HEK293 (cell line): ENCODE results near the gene KANK4.
A peak's percentile ranks its signal among the peaks of the same experiment; 100 is the strongest.

ENCODE experiments used
- CTCF ChIA-PET: fragments of 350-600 bp; formaldehyde crosslinking; extraction: SDS; loops from one replicate; lab custom pipeline; 2021; ENCODE audit warnings: antibody characterized with exemption; lab: Yijun Ruan, JAX
- POLR2A ChIA-PET: fragments of 300-600 bp; formaldehyde crosslinking; extraction: SDS; loops from one replicate; lab custom pipeline; 2020; ENCODE audit warnings: antibody characterized with exemption, inconsistent platforms; lab: Yijun Ruan, JAX
- H3K27ac ChIP-seq: fragments of 200-500 bp; sonication (Bioruptor generic); 2 replicates; pipeline ENCODE4 v1.5.1; 2014; ENCODE audit warnings: low read depth, low read length, control low read depth, inconsistent platforms; ENCODE audit errors: extremely low read depth
- H3K36me3 ChIP-seq, 2 experiments: fragments of 200-500 bp in 1 of 2; sonication (Bioruptor generic) in 1 of 2; 1 replicate in 1 of 2; 2 replicates in 1 of 2; pipeline ENCODE4 v1.5.1; 2014 to 2017; ENCODE audit warnings: inconsistent platforms in 2 of 2, low read length in 2 of 2; ENCODE audit not compliant: control insufficient read depth in 2 of 2, insufficient read depth in 1 of 2
- H3K4me1 ChIP-seq: fragments of 200-500 bp; sonication (Bioruptor generic); 2 replicates; pipeline ENCODE4 v1.5.1; 2014; ENCODE audit warnings: mild to moderate bottlenecking, low read length, inconsistent platforms; ENCODE audit not compliant: control insufficient read depth, insufficient read depth
- H3K4me3 ChIP-seq: 2 replicates; pipeline ENCODE4 v1.5.1; 2011; ENCODE audit warnings: low read depth, mild to moderate bottlenecking, control low read depth, low read length, moderate library complexity
- H3K9me3 ChIP-seq: fragments of 200-500 bp; sonication (Bioruptor generic); 2 replicates; pipeline ENCODE4 v1.5.1; 2014; ENCODE audit warnings: low read depth, low read length, inconsistent platforms; ENCODE audit not compliant: control insufficient read depth, insufficient read depth
- EGR2 ChIP-seq: fragments of 450-650 bp; formaldehyde crosslinking; IDR thresholded peaks from 2 replicates; pipeline ENCODE4 v1.5.1; 2016; ENCODE audit warnings: low read depth, missing biosample characterization, missing genetic modification characterization
- GLI4 ChIP-seq: fragments of 450-650 bp; formaldehyde crosslinking; IDR thresholded peaks from 2 replicates; pipeline ENCODE4 v1.5.1; 2016; ENCODE audit warnings: missing biosample characterization, missing genetic modification characterization
- OSR2 ChIP-seq: fragments of 450-650 bp; formaldehyde crosslinking; IDR thresholded peaks from 2 replicates; pipeline ENCODE4 v1.5.1; 2016; ENCODE audit warnings: missing biosample characterization, missing genetic modification characterization
- RBAK ChIP-seq: fragments of 450-650 bp; formaldehyde crosslinking; IDR thresholded peaks from 2 replicates; pipeline ENCODE4 v1.5.1; 2016; ENCODE audit warnings: missing biosample characterization, missing genetic modification characterization
- REPIN1 ChIP-seq: fragments of 450-650 bp; formaldehyde crosslinking; IDR thresholded peaks from 2 replicates; pipeline ENCODE4 v1.5.1; 2017; ENCODE audit warnings: missing biosample characterization, missing genetic modification characterization, low read depth
- ZBTB17 ChIP-seq: fragments of 450-650 bp; formaldehyde crosslinking; IDR thresholded peaks from 2 replicates; pipeline ENCODE4 v1.5.1; 2016; ENCODE audit warnings: missing biosample characterization, missing genetic modification characterization
- ZBTB7A ChIP-seq: fragments of 450-650 bp; formaldehyde crosslinking; IDR thresholded peaks from 2 replicates; pipeline ENCODE4 v1.5.1; 2016; ENCODE audit warnings: low read depth, missing biosample characterization, missing genetic modification characterization
- ZFHX2 ChIP-seq: fragments of 450-650 bp; formaldehyde crosslinking; conservative IDR thresholded peaks from 2 replicates; pipeline ENCODE4 v1.5.1; 2016; ENCODE audit warnings: missing biosample characterization, missing genetic modification characterization
- ZFP37 ChIP-seq: fragments of 450-650 bp; formaldehyde crosslinking; IDR thresholded peaks from 2 replicates; pipeline ENCODE4 v1.5.1; 2016; ENCODE audit warnings: missing biosample characterization, missing genetic modification characterization
- ZNF133 ChIP-seq: fragments of 450-650 bp; formaldehyde crosslinking; IDR thresholded peaks from 2 replicates; pipeline ENCODE4 v1.5.1; 2016; ENCODE audit warnings: missing biosample characterization, missing genetic modification characterization
- ZNF138 ChIP-seq: fragments of 450-650 bp; formaldehyde crosslinking; IDR thresholded peaks from 2 replicates; pipeline ENCODE4 v1.5.1; 2016; ENCODE audit warnings: missing biosample characterization, missing genetic modification characterization, borderline replicate concordance
- ZNF211 ChIP-seq: fragments of 450-650 bp; formaldehyde crosslinking; IDR thresholded peaks from 2 replicates; pipeline ENCODE4 v1.5.1; 2016; ENCODE audit warnings: low read depth, missing biosample characterization, missing genetic modification characterization
- ZNF23 ChIP-seq: fragments of 450-650 bp; formaldehyde crosslinking; IDR thresholded peaks from 2 replicates; pipeline ENCODE4 v1.5.1; 2016; ENCODE audit warnings: missing biosample characterization, missing genetic modification characterization, borderline replicate concordance
- ZNF366 ChIP-seq: fragments of 450-650 bp; formaldehyde crosslinking; conservative IDR thresholded peaks from 2 replicates; pipeline ENCODE4 v1.5.1; 2016; ENCODE audit warnings: missing biosample characterization, missing genetic modification characterization
- ZNF423 ChIP-seq: fragments of 450-650 bp; formaldehyde crosslinking; IDR thresholded peaks from 2 replicates; pipeline ENCODE4 v1.5.1; 2016; ENCODE audit warnings: missing biosample characterization, missing genetic modification characterization
- ZNF501 ChIP-seq: fragments of 450-650 bp; formaldehyde crosslinking; IDR thresholded peaks from 2 replicates; pipeline ENCODE4 v1.5.1; 2016; ENCODE audit warnings: missing biosample characterization, missing genetic modification characterization
- ZNF544 ChIP-seq: fragments of 450-650 bp; formaldehyde crosslinking; IDR thresholded peaks from 2 replicates; pipeline ENCODE4 v1.5.0; 2017; ENCODE audit warnings: missing biosample characterization, missing genetic modification characterization
- ZNF560 ChIP-seq: fragments of 450-650 bp; formaldehyde crosslinking; IDR thresholded peaks from 2 replicates; pipeline ENCODE4 v1.5.1; 2017; ENCODE audit warnings: missing biosample characterization, missing genetic modification characterization, borderline replicate concordance
- ZNF626 ChIP-seq: fragments of 450-650 bp; sonication (Bioruptor Pico); formaldehyde crosslinking; IDR thresholded peaks from 2 replicates; pipeline ENCODE4 v1.5.1; 2018; ENCODE audit warnings: missing biosample characterization, missing genetic modification characterization, inconsistent platforms
- ZNF776 ChIP-seq: fragments of 450-650 bp; formaldehyde crosslinking; IDR thresholded peaks from 2 replicates; pipeline ENCODE4 v1.5.0; 2017; ENCODE audit warnings: missing biosample characterization, missing genetic modification characterization, borderline replicate concordance
- ZNF792 ChIP-seq: fragments of 450-650 bp; formaldehyde crosslinking; IDR thresholded peaks from 2 replicates; pipeline ENCODE4 v1.5.1; 2016; ENCODE audit warnings: missing biosample characterization, missing genetic modification characterization
- ZSCAN16 ChIP-seq: fragments of 450-650 bp; formaldehyde crosslinking; IDR thresholded peaks from 2 replicates; pipeline ENCODE4 v1.5.1; 2016; ENCODE audit warnings: missing biosample characterization, missing genetic modification characterization
- TF ChIP-seq, protein P1 (sequence below): fragments of 450-650 bp; formaldehyde crosslinking; IDR thresholded peaks from 2 replicates; pipeline ENCODE4 v1.5.1; 2017; ENCODE audit warnings: missing biosample characterization, missing genetic modification characterization
- TF ChIP-seq, protein P2 (sequence below): fragments of 450-650 bp; formaldehyde crosslinking; IDR thresholded peaks from 2 replicates; pipeline ENCODE4 v1.5.1; 2016; ENCODE audit warnings: missing biosample characterization, missing genetic modification characterization

Gene KANK4

GRCh38 chr1:62346886-62347285 lies 27.7 kb upstream of the KANK4 start:
- H3K36me3 ChIP-seq = no peaks in the 10 kb centered on the region
- no peak for TF ChIP-seq ZBTB7A (tag by site-specific recombination)
- TF ChIP-seq ZNF626 (tag by site-specific recombination) = no peak
- no peak for TF ChIP-seq ZSCAN16
- no peak for TF ChIP-seq ZNF544 (tag by site-specific recombination)
- TF ChIP-seq ZNF133 (tag by site-specific recombination) = no peak
- TF ChIP-seq ZNF138 (tag by site-specific recombination) = no peak
- TF ChIP-seq, protein P1, sequence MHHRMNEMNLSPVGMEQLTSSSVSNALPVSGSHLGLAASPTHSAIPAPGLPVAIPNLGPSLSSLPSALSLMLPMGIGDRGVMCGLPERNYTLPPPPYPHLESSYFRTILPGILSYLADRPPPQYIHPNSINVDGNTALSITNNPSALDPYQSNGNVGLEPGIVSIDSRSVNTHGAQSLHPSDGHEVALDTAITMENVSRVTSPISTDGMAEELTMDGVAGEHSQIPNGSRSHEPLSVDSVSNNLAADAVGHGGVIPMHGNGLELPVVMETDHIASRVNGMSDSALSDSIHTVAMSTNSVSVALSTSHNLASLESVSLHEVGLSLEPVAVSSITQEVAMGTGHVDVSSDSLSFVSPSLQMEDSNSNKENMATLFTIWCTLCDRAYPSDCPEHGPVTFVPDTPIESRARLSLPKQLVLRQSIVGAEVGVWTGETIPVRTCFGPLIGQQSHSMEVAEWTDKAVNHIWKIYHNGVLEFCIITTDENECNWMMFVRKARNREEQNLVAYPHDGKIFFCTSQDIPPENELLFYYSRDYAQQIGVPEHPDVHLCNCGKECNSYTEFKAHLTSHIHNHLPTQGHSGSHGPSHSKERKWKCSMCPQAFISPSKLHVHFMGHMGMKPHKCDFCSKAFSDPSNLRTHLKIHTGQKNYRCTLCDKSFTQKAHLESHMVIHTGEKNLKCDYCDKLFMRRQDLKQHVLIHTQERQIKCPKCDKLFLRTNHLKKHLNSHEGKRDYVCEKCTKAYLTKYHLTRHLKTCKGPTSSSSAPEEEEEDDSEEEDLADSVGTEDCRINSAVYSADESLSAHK (tag by site-specific recombination) = no peak
- no peak for TF ChIP-seq REPIN1 (tag by site-specific recombination)
- TF ChIP-seq, protein P2, sequence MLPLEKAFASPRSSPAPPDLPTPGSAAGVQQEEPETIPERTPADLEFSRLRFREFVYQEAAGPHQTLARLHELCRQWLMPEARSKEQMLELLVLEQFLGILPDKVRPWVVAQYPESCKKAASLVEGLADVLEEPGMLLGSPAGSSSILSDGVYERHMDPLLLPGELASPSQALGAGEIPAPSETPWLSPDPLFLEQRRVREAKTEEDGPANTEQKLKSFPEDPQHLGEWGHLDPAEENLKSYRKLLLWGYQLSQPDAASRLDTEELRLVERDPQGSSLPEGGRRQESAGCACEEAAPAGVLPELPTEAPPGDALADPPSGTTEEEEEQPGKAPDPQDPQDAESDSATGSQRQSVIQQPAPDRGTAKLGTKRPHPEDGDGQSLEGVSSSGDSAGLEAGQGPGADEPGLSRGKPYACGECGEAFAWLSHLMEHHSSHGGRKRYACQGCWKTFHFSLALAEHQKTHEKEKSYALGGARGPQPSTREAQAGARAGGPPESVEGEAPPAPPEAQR (tag by site-specific recombination) = no peak
- no peak for TF ChIP-seq RBAK (tag by site-specific recombination)
- no peak for TF ChIP-seq GLI4
- no peak for TF ChIP-seq ZFP37 (tag by site-specific recombination)
- no peak for TF ChIP-seq ZNF560 (tag by site-specific recombination)
- TF ChIP-seq, all 188 proteins: peak for 0
- Histone ChIP-seq H3K27ac (no peak overlapping the region), H3K4me3 (no peak overlapping the region), H3K4me1 (no peaks in the 10 kb centered on the region), H3K9me3 (no peaks in the 10 kb centered on the region)
- POLR2A ChIA-PET = no interaction called here
- CTCF ChIA-PET = interaction anchor here (0.6 kb wide), 1 partner anchor 400 kb away, joined by 3 read pairs; no protein-coding TSS in a partner anchor

DNA sequence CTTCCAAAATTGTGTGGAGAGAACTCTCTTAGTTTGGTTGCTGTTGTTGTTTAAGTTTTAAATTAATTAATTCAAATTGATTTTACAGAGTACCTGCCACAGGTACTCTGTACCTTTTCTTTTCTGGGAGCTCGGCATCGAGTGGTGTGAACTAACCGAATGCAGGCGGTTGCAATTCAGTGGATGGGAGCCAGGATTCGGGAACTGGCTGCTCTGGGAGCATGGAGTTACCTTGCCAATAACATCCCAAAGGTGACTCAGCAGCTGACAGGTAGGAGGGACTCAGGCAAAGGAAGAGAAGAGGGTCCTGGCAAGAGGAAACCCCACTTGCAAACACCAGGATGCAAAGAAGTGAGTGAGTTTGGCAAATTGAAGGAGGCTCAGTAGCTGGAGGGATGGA lies 24.7 kb upstream of the KANK4 start:
- Histone ChIP-seq H3K36me3 (no peaks in the 10 kb centered on the region), H3K9me3 (no peaks in the 10 kb centered on the region), H3K4me1 (no peaks in the 10 kb centered on the region), H3K27ac (no peak overlapping the region), H3K4me3 (no peak overlapping the region)
- ChIA-PET CTCF (interaction anchor here (1.0 kb wide), 1 partner anchor 47 kb away, joined by 5 read pairs; no protein-coding TSS in a partner anchor), POLR2A (interaction anchor here (0.7 kb wide), 1 partner anchor 10 kb away, joined by 4 read pairs; no protein-coding TSS in a partner anchor)
- TF ChIP-seq ZNF423 (no peak), ZNF501 (tag by site-specific recombination) (no peak)

- Histone ChIP-seq H3K9me3 (no peaks in the 10 kb centered on the region), H3K27ac (no peak overlapping the region), H3K36me3 (no peaks in the 10 kb centered on the region), H3K4me1 (no peaks in the 10 kb centered on the region), H3K4me3 (no peak overlapping the region)
- POLR2A ChIA-PET = no interaction called here
- CTCF ChIA-PET = no interaction called here
- TF ChIP-seq ZNF211 (tag by site-specific recombination) (no peak), EGR2 (tag by site-specific recombination) (peak; percentile 92), ZNF776 (tag by site-specific recombination) (0 out of 2 replicates have a peak, but pooled peaks have one; percentile 21), OSR2 (tag by site-specific recombination) (no peak), ZNF23 (tag by site-specific recombination) (no peak), ZBTB17 (tag by site-specific recombination) (peak; percentile 92), ZNF366 (peak; percentile 90), ZNF792 (tag by site-specific recombination) (no peak), ZFHX2 (peak; percentile 76)
These were observed 23.0 kb upstream of the KANK4 start for GRCh38 chr1:62342270-62342669.
